Measurements from ENCODE around the gene TRIML1.

DNA sequence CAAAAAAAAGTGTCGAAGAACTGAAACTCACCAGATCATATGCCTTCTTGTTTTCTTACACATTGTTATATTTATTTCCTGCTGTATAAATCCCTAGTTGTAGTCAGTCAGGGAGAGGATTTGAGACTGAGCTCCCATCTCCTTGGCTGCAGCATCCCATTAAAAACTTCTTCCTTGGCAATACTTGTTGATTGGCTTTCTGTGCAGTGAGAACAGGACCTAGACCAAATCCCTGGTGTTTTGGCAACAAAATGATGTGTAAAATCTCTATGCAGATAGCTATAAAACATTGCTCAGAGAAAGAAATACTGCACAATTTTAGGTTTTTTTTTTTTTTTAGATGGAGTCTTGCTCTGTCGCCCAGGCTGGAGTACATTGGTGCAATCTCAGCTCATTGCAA, 47.9 kb downstream of the TRIML1 start:
- TF ChIP-seq POLR2AphosphoS5 (IDR thresholded peaks at IDR 0.05; ENCODE audit: insufficient read depth in 1 of 2, low read depth in 1 of 2) (no peak), POLR2A (IDR thresholded peaks at IDR 0.05) (no peak)
- TF ChIP-seq, protein P1, sequence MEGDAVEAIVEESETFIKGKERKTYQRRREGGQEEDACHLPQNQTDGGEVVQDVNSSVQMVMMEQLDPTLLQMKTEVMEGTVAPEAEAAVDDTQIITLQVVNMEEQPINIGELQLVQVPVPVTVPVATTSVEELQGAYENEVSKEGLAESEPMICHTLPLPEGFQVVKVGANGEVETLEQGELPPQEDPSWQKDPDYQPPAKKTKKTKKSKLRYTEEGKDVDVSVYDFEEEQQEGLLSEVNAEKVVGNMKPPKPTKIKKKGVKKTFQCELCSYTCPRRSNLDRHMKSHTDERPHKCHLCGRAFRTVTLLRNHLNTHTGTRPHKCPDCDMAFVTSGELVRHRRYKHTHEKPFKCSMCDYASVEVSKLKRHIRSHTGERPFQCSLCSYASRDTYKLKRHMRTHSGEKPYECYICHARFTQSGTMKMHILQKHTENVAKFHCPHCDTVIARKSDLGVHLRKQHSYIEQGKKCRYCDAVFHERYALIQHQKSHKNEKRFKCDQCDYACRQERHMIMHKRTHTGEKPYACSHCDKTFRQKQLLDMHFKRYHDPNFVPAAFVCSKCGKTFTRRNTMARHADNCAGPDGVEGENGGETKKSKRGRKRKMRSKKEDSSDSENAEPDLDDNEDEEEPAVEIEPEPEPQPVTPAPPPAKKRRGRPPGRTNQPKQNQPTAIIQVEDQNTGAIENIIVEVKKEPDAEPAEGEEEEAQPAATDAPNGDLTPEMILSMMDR (IDR thresholded peaks at IDR 0.05) = no peak
